Trophoblast cell (in vitro differentiated cells and primary cell): ENCODE data around the gene RHOJ.

Experiments
- DNase-seq, 2 donors: peaks; one replicate each; pipeline ENCODE4 v3.0.0-alpha.2; 2016
- H2AFZ ChIP-seq: 2 replicates; pipeline ENCODE4 v1.6.1; 2013; ENCODE audit warnings: low read length, moderate library complexity, mild to moderate bottlenecking; ENCODE audit not compliant: insufficient read depth, poor library complexity
- H2AK5ac ChIP-seq: 2 replicates; pipeline ENCODE4 v1.6.1; 2013; ENCODE audit warnings: mild to moderate bottlenecking, low read length
- H2BK120ac ChIP-seq: 2 replicates; pipeline ENCODE4 v1.6.1; 2013; ENCODE audit warnings: low read length, mild to moderate bottlenecking, moderate library complexity; ENCODE audit not compliant: insufficient read depth, poor library complexity
- H2BK12ac ChIP-seq: 2 replicates; pipeline ENCODE4 v1.6.1; 2013; ENCODE audit warnings: mild to moderate bottlenecking, low read length, moderate library complexity
- H2BK5ac ChIP-seq: 2 replicates; pipeline ENCODE4 v1.6.1; 2013; ENCODE audit warnings: low read length, low read depth, moderate library complexity, mild to moderate bottlenecking; ENCODE audit not compliant: poor library complexity
- H3K14ac ChIP-seq: 2 replicates; pipeline ENCODE4 v1.6.1; 2013; ENCODE audit warnings: mild to moderate bottlenecking, low read length
- H3K18ac ChIP-seq: 2 replicates; pipeline ENCODE4 v1.6.1; 2013; ENCODE audit warnings: mild to moderate bottlenecking, low read length
- H3K23ac ChIP-seq: 2 replicates; pipeline ENCODE4 v1.6.1; 2013; ENCODE audit warnings: low read length
- H3K27ac ChIP-seq: 2 replicates; pipeline ENCODE4 v1.5.1; 2013; ENCODE audit warnings: low read depth, mild to moderate bottlenecking, inconsistent platforms, low read length, moderate library complexity
- H3K27me3 ChIP-seq: 2 replicates; pipeline ENCODE4 v1.6.1; 2013; ENCODE audit warnings: inconsistent platforms, mild to moderate bottlenecking, low read length, moderate library complexity; ENCODE audit not compliant: insufficient read depth
- H3K36me3 ChIP-seq, 2 experiments: 1 replicate in 1 of 2; 2 replicates in 1 of 2; pipeline ENCODE4 v1.6.1; 2013; ENCODE audit warnings: low read length in 2 of 2, mild to moderate bottlenecking in 2 of 2, moderate library complexity in 1 of 2; ENCODE audit not compliant: insufficient read depth in 2 of 2, control insufficient read depth in 1 of 2
- H3K4ac ChIP-seq: 2 replicates; pipeline ENCODE4 v1.6.1; 2013; ENCODE audit warnings: low read depth, mild to moderate bottlenecking, low read length, moderate library complexity
- H3K4me1 ChIP-seq, 2 experiments: 1 replicate in 1 of 2; 2 replicates in 1 of 2; pipeline ENCODE4 v1.6.1; 2013; ENCODE audit warnings: low read length in 2 of 2, mild to moderate bottlenecking in 2 of 2, moderate library complexity in 1 of 2; ENCODE audit not compliant: insufficient read depth in 2 of 2, control insufficient read depth in 1 of 2
- H3K4me2 ChIP-seq: 2 replicates; pipeline ENCODE4 v1.6.1; 2013; ENCODE audit warnings: inconsistent platforms, mild to moderate bottlenecking, low read length, moderate library complexity
- H3K4me3 ChIP-seq: 2 replicates; pipeline ENCODE4 v1.5.1; 2013; ENCODE audit warnings: mild to moderate bottlenecking, low read depth, low read length, inconsistent platforms
- H3K79me1 ChIP-seq: one replicate; pipeline ENCODE4 v1.6.1; 2013; ENCODE audit warnings: low read length
- H3K79me2 ChIP-seq: 2 replicates; pipeline ENCODE4 v1.6.1; 2013; ENCODE audit warnings: low read length, mild to moderate bottlenecking; ENCODE audit not compliant: control insufficient read depth, insufficient read depth, poor library complexity
- H3K9ac ChIP-seq: 2 replicates; pipeline ENCODE4 v1.6.1; 2013; ENCODE audit warnings: mild to moderate bottlenecking, low read length
- H3K9me3 ChIP-seq: 2 replicates; pipeline ENCODE4 v1.6.1; 2013; ENCODE audit warnings: low read depth, mild to moderate bottlenecking, control low read depth, inconsistent platforms, low read length; ENCODE audit not compliant: insufficient read depth
- H4K12ac ChIP-seq: 2 replicates; pipeline ENCODE4 v1.6.1; 2013; ENCODE audit warnings: low read depth, mild to moderate bottlenecking, low read length, moderate library complexity
- H4K8ac ChIP-seq: 2 replicates; pipeline ENCODE4 v1.6.1; 2013; ENCODE audit warnings: low read depth, mild to moderate bottlenecking, low read length, moderate library complexity
- H4K91ac ChIP-seq: one replicate; pipeline ENCODE4 v1.6.1; 2013; ENCODE audit warnings: low read depth, mild to moderate bottlenecking, low read length, moderate library complexity
- WGBS: extraction: QIAGEN DNeasy Blood & Tissue Kit; methylation state at CpG from one replicate; pipeline ENCODE4 v1.1.7; 2013; ENCODE audit warnings: missing lambda C conversion rate; ENCODE audit not compliant: insufficient read length, insufficient coverage; ENCODE audit errors: extremely low coverage; 5-methylcytosine and 5-hydroxymethylcytosine counted together

RHOJ gene

DNA sequence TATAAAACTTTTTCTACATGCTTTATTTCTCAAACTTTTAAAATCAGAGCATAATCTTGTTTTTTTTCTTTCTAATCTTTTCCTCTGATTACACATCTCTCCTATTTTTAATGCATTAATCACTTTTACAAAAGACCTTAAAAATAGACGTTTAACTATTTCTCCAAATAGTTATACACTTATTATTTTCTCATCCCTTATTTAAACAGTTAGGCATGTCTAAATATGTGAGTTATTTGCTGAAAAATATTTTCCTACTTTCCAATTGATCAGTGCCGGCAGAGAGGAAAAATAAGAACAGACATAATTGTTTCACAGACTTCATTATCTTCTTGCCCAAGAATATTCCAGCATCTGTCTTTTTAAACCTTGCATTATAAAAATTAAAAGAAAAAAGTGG lies 28.7 kb upstream of the RHOJ start:
- H2BK120ac ChIP-seq, result no peak overlapping the region

DNA sequence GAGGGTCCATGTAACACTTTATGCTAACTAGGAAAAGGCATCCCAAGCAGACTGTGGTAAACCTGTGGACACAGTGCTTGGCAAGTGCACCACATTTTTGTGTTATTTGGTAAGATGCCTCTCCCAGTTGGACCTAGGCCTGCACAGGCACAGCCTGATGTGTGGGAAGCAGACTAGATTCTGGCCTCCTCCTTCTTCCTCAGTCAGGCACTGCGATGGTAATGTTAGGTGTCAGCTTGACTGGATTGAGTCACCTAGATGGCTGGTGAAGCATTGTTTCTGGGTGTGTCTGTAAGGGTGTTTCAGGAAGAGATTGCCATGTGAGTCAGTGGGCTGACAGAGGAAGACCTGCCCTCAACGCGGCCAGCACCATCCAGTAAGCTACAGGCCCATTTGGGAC lies 25.3 kb upstream of the RHOJ start:
- Histone ChIP-seq H3K4me3 (no peak overlapping the region), H3K27me3 (no peaks in the 10 kb centered on the region), H3K23ac (no peak overlapping the region), H3K18ac (no peak overlapping the region), H2AK5ac (no peak overlapping the region), H3K4me2 (no peak overlapping the region), H4K8ac (no peak overlapping the region), H3K79me2 (no peaks in the 10 kb centered on the region), H3K9ac (no peak overlapping the region), H3K27ac (no peak overlapping the region), H3K4me1 (peaks cover 0 to 9% of the 10 kb centered on the region in 2 experiments), H2BK5ac (no peak overlapping the region), H2BK12ac (no peak overlapping the region), H3K14ac (no peak overlapping the region), H4K12ac (no peak overlapping the region), H3K4ac (no peak overlapping the region), H2BK120ac (no peak overlapping the region), H4K91ac (no peak overlapping the region), H3K79me1 (no peaks in the 10 kb centered on the region), H2AFZ (no peak overlapping the region), H3K36me3 (no peaks in the 10 kb centered on the region), H3K9me3 (no peaks in the 10 kb centered on the region)
- DNase-seq, result peak; percentile 11 to 41
- no CpG with 5 or more reads among the region's 3 CpGs for WGBS

More for the DNA sequence above, 28.7 kb upstream of the RHOJ start:
- Histone ChIP-seq H3K4me3 (no peak overlapping the region), H2BK5ac (no peak overlapping the region), H4K12ac (no peak overlapping the region), H3K27ac (no peak overlapping the region), H2AFZ (no peak overlapping the region), H3K14ac (no peak overlapping the region), H3K27me3 (no peaks in the 10 kb centered on the region), H4K8ac (no peak overlapping the region), H4K91ac (no peak overlapping the region), H3K4me2 (no peak overlapping the region), H3K36me3 (no peaks in the 10 kb centered on the region), H3K9ac (no peak overlapping the region), H3K4me1 (peaks cover 0 to 9% of the 10 kb centered on the region in 2 experiments), H3K9me3 (no peaks in the 10 kb centered on the region), H2AK5ac (no peak overlapping the region), H3K79me1 (peaks cover 2% of the 10 kb centered on the region), H3K79me2 (no peaks in the 10 kb centered on the region), H3K4ac (no peak overlapping the region), H2BK12ac (no peak overlapping the region), H3K18ac (no peak overlapping the region), H3K23ac (no peak overlapping the region)
- DNase-seq, result no peak
- WGBS, result no CpG with 5 or more reads among the region's 2 CpGs

DNA sequence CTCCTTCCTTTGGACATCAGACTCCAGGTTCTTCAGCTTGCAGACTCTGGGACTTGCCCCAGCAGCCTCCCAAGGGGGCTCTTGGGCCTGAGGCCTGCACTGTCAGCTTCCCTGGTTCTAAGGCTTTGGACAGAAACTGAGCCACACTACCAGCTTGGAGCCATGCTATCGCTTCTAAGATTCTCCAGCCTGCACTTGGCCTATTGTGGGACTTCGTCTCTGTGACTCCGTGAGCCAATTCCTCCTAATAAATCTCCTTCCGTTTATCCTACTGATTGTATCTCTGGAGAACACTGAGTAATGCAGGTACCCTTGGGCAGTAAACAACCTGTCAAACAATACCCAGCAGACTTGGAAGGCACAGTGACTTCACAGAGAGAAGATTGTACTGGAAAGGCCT lies 24.9 kb upstream of the RHOJ start:
- H4K12ac ChIP-seq, result no peak overlapping the region
- H3K9ac ChIP-seq, result no peak overlapping the region
- peak overlapping the region; percentile 39 for H4K91ac ChIP-seq
- H3K27me3 ChIP-seq, result no peaks in the 10 kb centered on the region
- no peaks in the 10 kb centered on the region for H3K36me3 ChIP-seq
- H3K4ac ChIP-seq, result no peak overlapping the region
- H2AFZ ChIP-seq, result no peak overlapping the region
- H3K4me2 ChIP-seq, result no peak overlapping the region
- H3K79me2 ChIP-seq, result no peaks in the 10 kb centered on the region
- no peak overlapping the region for H2BK120ac ChIP-seq
- H3K4me3 ChIP-seq, result no peak overlapping the region
- H3K14ac ChIP-seq, result no peak overlapping the region
- H3K27ac ChIP-seq, result no peak overlapping the region
- H2AK5ac ChIP-seq, result no peak overlapping the region
- H4K8ac ChIP-seq, result no peak overlapping the region
- H3K23ac ChIP-seq, result no peak overlapping the region
- no peak overlapping the region for H2BK12ac ChIP-seq
- no CpG with 5 or more reads among the region's 4 CpGs for WGBS
- DNase-seq, result peak in 1 of 2 donors; percentile 21
- H3K18ac ChIP-seq, result no peak overlapping the region
- no peak overlapping the region for H2BK5ac ChIP-seq
- peaks cover 0 to 9% of the 10 kb centered on the region in 2 experiments for H3K4me1 ChIP-seq
- no peaks in the 10 kb centered on the region for H3K9me3 ChIP-seq
- H3K79me1 ChIP-seq, result no peaks in the 10 kb centered on the region

DNA sequence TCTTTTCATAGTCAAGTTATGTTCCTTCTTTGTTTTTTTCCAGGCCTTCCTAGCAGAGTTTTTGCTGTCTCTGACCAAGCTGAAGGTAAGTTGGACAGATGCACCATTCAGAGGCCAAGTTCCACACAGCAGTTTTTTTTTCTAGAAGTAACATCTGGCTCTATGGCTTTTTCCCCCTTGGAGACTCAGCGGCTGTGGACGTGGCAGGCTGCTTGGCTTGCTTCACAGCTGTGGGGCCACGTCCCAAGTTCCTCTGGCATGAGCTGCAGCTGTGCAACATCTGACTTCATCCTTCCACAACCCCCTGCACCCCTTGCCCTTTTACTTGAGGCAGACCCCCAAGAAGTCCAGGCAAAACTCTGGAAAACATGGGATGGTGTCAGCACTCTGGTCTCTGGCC lies 24.2 kb upstream of the RHOJ start:
- H3K79me2 ChIP-seq, result no peaks in the 10 kb centered on the region
- H4K12ac ChIP-seq, result no peak overlapping the region
- no peak for DNase-seq
- no peak overlapping the region for H2AK5ac ChIP-seq
- H2BK120ac ChIP-seq, result no peak overlapping the region
- no peak overlapping the region for H3K23ac ChIP-seq
- H3K4ac ChIP-seq, result no peak overlapping the region
- no peaks in the 10 kb centered on the region for H3K36me3 ChIP-seq
- H3K18ac ChIP-seq, result no peak overlapping the region
- H3K9me3 ChIP-seq, result no peaks in the 10 kb centered on the region
- H2BK12ac ChIP-seq, result no peak overlapping the region
- no CpG with 5 or more reads among the region's 3 CpGs for WGBS
- no peak overlapping the region for H3K4me2 ChIP-seq
- H3K14ac ChIP-seq, result no peak overlapping the region
- H3K4me1 ChIP-seq, result peaks cover 0 to 9% of the 10 kb centered on the region in 2 experiments
- no peak overlapping the region for H2AFZ ChIP-seq
- H3K4me3 ChIP-seq, result no peak overlapping the region
- H3K9ac ChIP-seq, result no peak overlapping the region
- H4K8ac ChIP-seq, result no peak overlapping the region
- no peak overlapping the region for H4K91ac ChIP-seq
- H2BK5ac ChIP-seq, result no peak overlapping the region
- no peaks in the 10 kb centered on the region for H3K79me1 ChIP-seq
- no peak overlapping the region for H3K27ac ChIP-seq
- H3K27me3 ChIP-seq, result no peaks in the 10 kb centered on the region
